Measurements from ENCODE around the gene GTPBP10.

DNA sequence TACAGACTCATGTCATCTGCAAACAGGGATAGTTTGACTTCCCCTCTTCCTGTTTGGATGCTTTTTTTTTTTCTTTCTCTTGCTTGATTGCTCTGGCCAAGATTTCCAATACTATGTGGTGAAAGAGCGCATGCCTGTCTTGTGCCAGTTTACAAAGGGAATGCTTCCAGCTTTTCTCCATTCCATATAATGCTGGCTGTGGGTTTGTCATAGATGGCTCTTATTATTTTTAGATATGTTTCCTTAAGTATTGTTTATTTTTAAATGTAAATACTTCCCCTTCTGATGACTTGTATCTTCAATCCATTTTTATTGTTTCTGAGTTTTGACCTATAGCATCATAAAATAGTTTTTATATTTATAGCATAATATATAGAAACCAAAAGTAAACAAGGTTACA is 43.3 kb upstream of the GTPBP10 start:
- TF ChIP-seq, protein P1, sequence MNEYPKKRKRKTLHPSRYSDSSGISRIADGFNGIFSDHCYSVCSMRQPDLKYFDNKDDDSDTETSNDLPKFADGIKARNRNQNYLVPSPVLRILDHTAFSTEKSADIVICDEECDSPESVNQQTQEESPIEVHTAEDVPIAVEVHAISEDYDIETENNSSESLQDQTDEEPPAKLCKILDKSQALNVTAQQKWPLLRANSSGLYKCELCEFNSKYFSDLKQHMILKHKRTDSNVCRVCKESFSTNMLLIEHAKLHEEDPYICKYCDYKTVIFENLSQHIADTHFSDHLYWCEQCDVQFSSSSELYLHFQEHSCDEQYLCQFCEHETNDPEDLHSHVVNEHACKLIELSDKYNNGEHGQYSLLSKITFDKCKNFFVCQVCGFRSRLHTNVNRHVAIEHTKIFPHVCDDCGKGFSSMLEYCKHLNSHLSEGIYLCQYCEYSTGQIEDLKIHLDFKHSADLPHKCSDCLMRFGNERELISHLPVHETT (CRISPR knock-in tag; conservative IDR thresholded peaks at IDR 0.05) = no peak
- no peak for TF ChIP-seq ZNF383 (CRISPR knock-in tag; IDR thresholded peaks at IDR 0.05; ENCODE audit: borderline replicate concordance)
- no peak for TF ChIP-seq HES4 (CRISPR knock-in tag; IDR thresholded peaks at IDR 0.05; ENCODE audit: borderline replicate concordance)
- no peak for TF ChIP-seq NPAS2 (CRISPR knock-in tag; IDR thresholded peaks at IDR 0.05; ENCODE audit: borderline replicate concordance)
- no peak for TF ChIP-seq ZNF674 (CRISPR knock-in tag; IDR thresholded peaks at IDR 0.05; ENCODE audit: low read depth)
- no peak for TF ChIP-seq ZNF282 (IDR thresholded peaks at IDR 0.05; ENCODE audit: partially characterized antibody)
- TF ChIP-seq ARNT (IDR thresholded peaks at IDR 0.05) = no peak
- TF ChIP-seq, protein P2, sequence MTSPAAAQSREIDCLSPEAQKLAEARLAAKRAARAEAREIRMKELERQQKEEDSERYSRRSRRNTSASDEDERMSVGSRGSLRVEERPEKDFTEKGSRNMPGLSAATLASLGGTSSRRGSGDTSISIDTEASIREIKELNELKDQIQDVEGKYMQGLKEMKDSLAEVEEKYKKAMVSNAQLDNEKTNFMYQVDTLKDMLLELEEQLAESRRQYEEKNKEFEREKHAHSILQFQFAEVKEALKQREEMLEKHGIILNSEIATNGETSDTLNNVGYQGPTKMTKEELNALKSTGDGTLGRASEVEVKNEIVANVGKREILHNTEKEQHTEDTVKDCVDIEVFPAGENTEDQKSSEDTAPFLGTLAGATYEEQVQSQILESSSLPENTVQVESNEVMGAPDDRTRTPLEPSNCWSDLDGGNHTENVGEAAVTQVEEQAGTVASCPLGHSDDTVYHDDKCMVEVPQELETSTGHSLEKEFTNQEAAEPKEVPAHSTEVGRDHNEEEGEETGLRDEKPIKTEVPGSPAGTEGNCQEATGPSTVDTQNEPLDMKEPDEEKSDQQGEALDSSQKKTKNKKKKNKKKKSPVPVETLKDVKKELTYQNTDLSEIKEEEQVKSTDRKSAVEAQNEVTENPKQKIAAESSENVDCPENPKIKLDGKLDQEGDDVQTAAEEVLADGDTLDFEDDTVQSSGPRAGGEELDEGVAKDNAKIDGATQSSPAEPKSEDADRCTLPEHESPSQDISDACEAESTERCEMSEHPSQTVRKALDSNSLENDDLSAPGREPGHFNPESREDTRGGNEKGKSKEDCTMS (CRISPR knock-in tag; conservative IDR thresholded peaks at IDR 0.05) = no peak
